ENCODE measurements around the gene AASS. TPM values are rescaled to one million over a fixed set of nuclear protein-coding genes. Genes with fewer than 3 reads are reported as not detected.
"Not testable (repeated sequence)": the region's sequence is repeated elsewhere in the genome, so short reads cannot be mapped to it uniquely, and the experiment has no call there.

The AASS gene
- 1 to 10 TPM; 4.3 to 6.0 TPM for polyA plus RNA-seq

DNA sequence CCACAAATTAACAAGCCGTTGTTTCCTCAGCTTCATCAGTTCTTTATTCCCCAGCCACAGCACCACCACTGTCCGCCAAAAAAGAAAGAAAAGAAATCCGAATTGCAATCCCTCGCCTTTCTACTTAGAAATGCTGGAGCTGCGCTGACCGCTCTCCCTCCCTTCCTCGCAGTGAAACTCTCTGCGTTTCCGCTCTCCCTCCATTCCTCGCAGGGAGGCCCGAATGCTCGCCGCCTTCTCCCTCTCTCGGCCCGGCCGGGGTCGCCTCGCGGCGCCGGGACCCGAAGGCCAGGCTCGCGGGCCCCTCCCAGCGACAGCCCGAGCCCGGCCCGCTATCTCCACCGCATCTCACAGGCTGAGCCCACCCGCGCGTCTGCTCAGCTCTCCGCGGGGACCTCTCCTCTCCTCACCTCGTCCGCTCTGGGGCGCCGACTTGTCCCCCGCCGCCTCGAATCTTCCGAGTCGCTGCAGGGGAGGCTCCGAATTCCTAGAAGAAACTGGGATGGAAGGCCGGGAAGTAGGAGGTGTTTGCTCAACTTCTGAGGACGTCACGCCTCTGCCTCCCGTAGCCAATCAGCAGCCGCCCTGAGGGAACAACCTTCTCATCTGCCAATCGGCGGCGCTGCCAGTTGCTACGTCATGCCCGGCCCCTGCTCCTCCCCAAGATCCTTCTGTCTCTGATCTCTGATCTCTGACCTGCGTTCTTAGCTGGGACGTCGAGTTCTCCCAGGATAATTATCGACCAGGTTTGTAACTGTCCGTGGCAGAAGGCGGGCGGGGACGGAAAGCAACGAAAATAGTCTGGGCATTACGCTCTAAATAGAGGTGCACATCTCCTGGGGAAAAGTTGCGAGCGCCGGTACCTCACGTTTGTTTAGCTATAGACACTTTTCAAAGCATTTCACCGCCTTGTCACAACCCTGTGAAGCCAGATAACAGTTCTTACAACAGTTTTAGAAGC, at the start of gene AASS:
Gene AASS (minus strand): TSS at position 499 of the 961 bp plus-strand sequence. CDS start 10,523 bp downstream, outside the sequence.
- Histone ChIP-seq H3K27ac (ENCODE audit: low read depth in 2 of 2, low read length in 1 of 2) (peak within 1 kb of the TSS; percentile 92 to 94), H3K36me3 (ENCODE audit: control insufficient read depth in 2 of 2, insufficient read depth in 2 of 2, low read length in 1 of 2) (no peaks in the 10 kb centered on the region), H3K4me1 (ENCODE audit: control insufficient read depth in 2 of 2, insufficient read depth in 2 of 2, low read length in 1 of 2) (no peaks in the 10 kb centered on the region), H3K9me3 (ENCODE audit: control insufficient read depth in 2 of 2, insufficient read depth in 1 of 2, low read depth in 1 of 2, low read length in 1 of 2) (no peaks in the 10 kb centered on the region), H3K4me3 (ENCODE audit: low read depth in 1 of 2, low read length in 2 of 2) (peak within 1 kb of the TSS; percentile 85 to 92), H3K27me3 (ENCODE audit: control insufficient read depth in 1 of 2, insufficient read depth in 2 of 2, low read length in 2 of 2) (no peaks in the 10 kb centered on the region)
- WGBS, 2 donors = 1% methylated on average over 66 to 69 of the region's 69 CpGs

DNA sequence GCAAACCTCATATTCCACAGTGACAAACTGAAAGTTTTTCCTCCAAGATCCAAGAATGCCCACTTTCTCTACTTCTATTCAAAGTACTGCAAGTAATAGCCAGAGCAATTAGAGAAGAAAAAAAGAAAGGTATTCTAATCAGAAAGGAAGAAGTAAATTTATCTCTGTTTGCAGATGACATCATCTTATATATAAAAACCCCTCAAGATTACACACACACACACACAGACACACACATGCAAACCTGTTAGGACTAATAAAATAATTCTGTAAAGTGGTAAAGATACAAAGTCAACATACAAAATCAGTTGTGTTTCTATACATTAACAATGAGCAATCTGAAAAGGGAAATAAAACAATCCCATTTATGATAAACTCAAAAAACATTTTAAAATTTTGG, 44.7 kb upstream of the AASS start:
- H3K27me3 ChIP-seq (ENCODE audit: control insufficient read depth in 1 of 2, insufficient read depth in 2 of 2, low read length in 2 of 2) = no peaks in the 10 kb centered on the region
- no peak overlapping the region for H3K4me3 ChIP-seq (ENCODE audit: low read depth in 1 of 2, low read length in 2 of 2)
- peaks cover 0 to 2% of the 10 kb centered on the region in 2 donors for H3K9me3 ChIP-seq (ENCODE audit: control insufficient read depth in 2 of 2, insufficient read depth in 1 of 2, low read depth in 1 of 2, low read length in 1 of 2)
- no peaks in the 10 kb centered on the region for H3K36me3 ChIP-seq (ENCODE audit: control insufficient read depth in 2 of 2, insufficient read depth in 2 of 2, low read length in 1 of 2)
- no peaks in the 10 kb centered on the region for H3K4me1 ChIP-seq (ENCODE audit: control insufficient read depth in 2 of 2, insufficient read depth in 2 of 2, low read length in 1 of 2)
- no peak overlapping the region for H3K27ac ChIP-seq (ENCODE audit: low read depth in 2 of 2, low read length in 1 of 2)

DNA sequence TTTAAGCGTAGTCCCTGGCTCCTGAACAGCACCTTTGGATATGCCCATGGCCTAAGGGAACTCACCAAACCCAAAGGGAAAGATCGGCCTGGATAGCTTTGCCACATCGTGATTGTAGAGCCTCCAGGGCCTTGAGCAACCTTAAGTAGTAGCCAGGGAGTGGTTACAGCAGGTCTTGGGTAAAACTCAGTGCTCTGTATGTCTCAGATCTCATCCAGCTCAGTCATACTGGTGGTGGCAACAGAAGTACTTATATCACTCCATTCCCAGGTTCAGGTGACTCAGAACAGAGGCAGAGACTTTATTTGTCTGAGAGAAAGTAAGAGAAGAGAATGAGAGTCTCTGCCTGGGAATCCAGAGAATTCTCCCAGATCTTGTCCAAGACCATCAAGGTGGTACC, 39.1 kb upstream of the AASS start:
- no peaks in the 10 kb centered on the region for H3K27me3 ChIP-seq (ENCODE audit: control insufficient read depth in 1 of 2, insufficient read depth in 2 of 2, low read length in 2 of 2)
- no peaks in the 10 kb centered on the region for H3K4me1 ChIP-seq (ENCODE audit: control insufficient read depth in 2 of 2, insufficient read depth in 2 of 2, low read length in 1 of 2)
- H3K9me3 ChIP-seq (ENCODE audit: control insufficient read depth in 2 of 2, insufficient read depth in 1 of 2, low read depth in 1 of 2, low read length in 1 of 2) = no peaks in the 10 kb centered on the region
- H3K36me3 ChIP-seq (ENCODE audit: control insufficient read depth in 2 of 2, insufficient read depth in 2 of 2, low read length in 1 of 2) = no peaks in the 10 kb centered on the region
- 76 to 77% methylated on average over 3 of the region's 3 CpGs for WGBS, 2 donors
- H3K4me3 ChIP-seq (ENCODE audit: low read depth in 1 of 2, low read length in 2 of 2) = no peak overlapping the region
- no peak overlapping the region for H3K27ac ChIP-seq (ENCODE audit: low read depth in 2 of 2, low read length in 1 of 2)

DNA sequence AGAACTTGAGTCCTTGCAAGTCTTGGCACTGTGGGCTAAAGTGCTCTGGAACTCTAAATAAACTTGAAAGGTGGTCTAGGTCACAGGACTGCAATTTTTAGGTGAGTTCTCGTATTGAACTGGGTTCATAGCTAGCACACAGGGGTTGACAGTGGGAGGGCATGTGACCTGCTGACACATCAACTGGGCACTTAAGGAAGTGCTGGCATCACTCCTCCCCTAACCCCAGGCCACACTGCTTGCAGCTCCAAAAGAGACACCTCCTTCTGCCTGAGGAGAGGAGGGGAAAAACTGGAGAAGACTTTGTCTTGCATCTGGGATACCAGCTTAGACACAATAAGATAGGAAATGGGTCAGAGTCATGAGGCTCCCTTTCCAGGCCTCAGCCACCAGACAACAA, 38.0 kb upstream of the AASS start:
- Histone ChIP-seq H3K9me3 (ENCODE audit: control insufficient read depth in 2 of 2, insufficient read depth in 1 of 2, low read depth in 1 of 2, low read length in 1 of 2) (no peaks in the 10 kb centered on the region), H3K27ac (ENCODE audit: low read depth in 2 of 2, low read length in 1 of 2) (no peak overlapping the region), H3K36me3 (ENCODE audit: control insufficient read depth in 2 of 2, insufficient read depth in 2 of 2, low read length in 1 of 2) (no peaks in the 10 kb centered on the region), H3K27me3 (ENCODE audit: control insufficient read depth in 1 of 2, insufficient read depth in 2 of 2, low read length in 2 of 2) (no peaks in the 10 kb centered on the region), H3K4me1 (ENCODE audit: control insufficient read depth in 2 of 2, insufficient read depth in 2 of 2, low read length in 1 of 2) (no peaks in the 10 kb centered on the region), H3K4me3 (ENCODE audit: low read depth in 1 of 2, low read length in 2 of 2) (no peak overlapping the region)
- 40 to 81% methylated on average over 1 of the region's 1 CpG for WGBS, 2 donors

DNA sequence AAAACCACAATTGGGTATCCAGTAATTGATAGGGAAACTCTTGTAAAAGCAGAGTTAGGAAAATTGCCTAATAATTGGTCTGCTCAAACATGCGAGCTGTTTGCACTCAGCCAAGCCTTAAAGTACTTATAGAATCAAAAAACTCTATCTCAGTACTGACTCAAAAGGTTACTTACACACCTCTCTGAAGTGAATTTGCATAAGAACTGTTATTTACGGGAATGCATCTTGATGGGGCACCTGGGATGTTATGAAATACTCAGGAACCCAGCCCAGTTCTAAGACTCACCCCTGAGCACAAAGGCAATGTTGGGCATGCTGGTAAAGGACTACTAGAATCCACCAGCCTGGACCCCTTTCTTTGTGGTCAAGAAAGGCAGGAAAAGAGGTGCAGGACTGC, 28.1 kb upstream of the AASS start:
- not testable (repeated sequence) for H3K27me3 ChIP-seq (ENCODE audit: control insufficient read depth in 1 of 2, insufficient read depth in 2 of 2, low read length in 2 of 2); H3K36me3 ChIP-seq (ENCODE audit: control insufficient read depth in 2 of 2, insufficient read depth in 2 of 2, low read length in 1 of 2); H3K27ac ChIP-seq (ENCODE audit: low read depth in 2 of 2, low read length in 1 of 2); H3K9me3 ChIP-seq (ENCODE audit: control insufficient read depth in 2 of 2, insufficient read depth in 1 of 2, low read depth in 1 of 2, low read length in 1 of 2); H3K4me3 ChIP-seq (ENCODE audit: low read depth in 1 of 2, low read length in 2 of 2); H3K4me1 ChIP-seq (ENCODE audit: control insufficient read depth in 2 of 2, insufficient read depth in 2 of 2, low read length in 1 of 2)
- WGBS, 2 donors = 50 to 53% methylated on average over 2 of the region's 2 CpGs

DNA sequence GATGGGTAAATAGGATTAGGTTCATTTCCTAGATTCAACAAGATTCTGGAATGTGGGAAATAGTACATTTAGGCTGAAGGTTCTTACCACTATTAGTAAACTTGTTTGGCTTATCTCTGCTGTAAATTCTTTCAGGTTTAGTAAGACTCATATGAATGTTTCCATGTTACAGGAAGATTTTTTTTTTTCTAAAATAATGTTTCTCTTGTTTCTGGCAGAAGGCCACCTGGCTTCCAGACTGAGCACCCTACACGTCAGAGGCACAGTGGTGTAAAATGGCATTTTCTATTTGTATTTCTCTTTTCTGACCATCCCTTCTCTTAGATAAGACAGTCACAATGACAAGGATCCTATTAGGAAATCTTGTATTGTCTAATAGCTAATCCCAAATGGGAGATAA, 22.7 kb upstream of the AASS start:
- WGBS, 2 donors = 9 to 15% methylated on average over 1 of the region's 1 CpG
- Histone ChIP-seq H3K4me3 (ENCODE audit: low read depth in 1 of 2, low read length in 2 of 2) (no peak overlapping the region), H3K9me3 (ENCODE audit: control insufficient read depth in 2 of 2, insufficient read depth in 1 of 2, low read depth in 1 of 2, low read length in 1 of 2) (no peaks in the 10 kb centered on the region), H3K4me1 (ENCODE audit: control insufficient read depth in 2 of 2, insufficient read depth in 2 of 2, low read length in 1 of 2) (no peaks in the 10 kb centered on the region), H3K27ac (ENCODE audit: low read depth in 2 of 2, low read length in 1 of 2) (no peak overlapping the region), H3K27me3 (ENCODE audit: control insufficient read depth in 1 of 2, insufficient read depth in 2 of 2, low read length in 2 of 2) (no peaks in the 10 kb centered on the region), H3K36me3 (ENCODE audit: control insufficient read depth in 2 of 2, insufficient read depth in 2 of 2, low read length in 1 of 2) (no peaks in the 10 kb centered on the region)

DNA sequence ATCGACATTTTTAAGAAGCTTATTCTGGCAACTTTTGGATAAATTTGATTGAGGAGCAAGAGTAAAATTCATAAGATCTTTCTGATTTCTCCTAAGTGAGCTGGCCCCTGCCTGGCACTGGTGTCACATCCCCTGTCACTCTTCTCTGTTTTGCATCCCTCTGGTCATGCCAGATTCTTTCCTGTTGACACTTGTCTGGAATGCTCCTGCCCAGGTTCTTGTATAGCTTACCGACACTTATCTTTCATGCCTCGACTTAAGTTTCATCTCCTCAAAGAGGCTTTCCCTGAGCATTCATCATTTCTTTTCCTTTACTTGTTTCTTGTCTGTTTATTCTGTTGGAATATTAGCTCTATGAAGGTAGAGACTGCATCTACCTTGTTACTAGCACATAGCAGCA, 22.2 kb upstream of the AASS start:
- H3K36me3 ChIP-seq (ENCODE audit: control insufficient read depth in 2 of 2, insufficient read depth in 2 of 2, low read length in 1 of 2) = no peaks in the 10 kb centered on the region
- no peaks in the 10 kb centered on the region for H3K27me3 ChIP-seq (ENCODE audit: control insufficient read depth in 1 of 2, insufficient read depth in 2 of 2, low read length in 2 of 2)
- no peak overlapping the region for H3K4me3 ChIP-seq (ENCODE audit: low read depth in 1 of 2, low read length in 2 of 2)
- H3K9me3 ChIP-seq (ENCODE audit: control insufficient read depth in 2 of 2, insufficient read depth in 1 of 2, low read depth in 1 of 2, low read length in 1 of 2) = no peaks in the 10 kb centered on the region
- 67 to 72% methylated on average over 3 of the region's 3 CpGs for whole genome bisulfite sequencing, 2 donors
- no peaks in the 10 kb centered on the region for H3K4me1 ChIP-seq (ENCODE audit: control insufficient read depth in 2 of 2, insufficient read depth in 2 of 2, low read length in 1 of 2)
- H3K27ac ChIP-seq (ENCODE audit: low read depth in 2 of 2, low read length in 1 of 2) = no peak overlapping the region

DNA sequence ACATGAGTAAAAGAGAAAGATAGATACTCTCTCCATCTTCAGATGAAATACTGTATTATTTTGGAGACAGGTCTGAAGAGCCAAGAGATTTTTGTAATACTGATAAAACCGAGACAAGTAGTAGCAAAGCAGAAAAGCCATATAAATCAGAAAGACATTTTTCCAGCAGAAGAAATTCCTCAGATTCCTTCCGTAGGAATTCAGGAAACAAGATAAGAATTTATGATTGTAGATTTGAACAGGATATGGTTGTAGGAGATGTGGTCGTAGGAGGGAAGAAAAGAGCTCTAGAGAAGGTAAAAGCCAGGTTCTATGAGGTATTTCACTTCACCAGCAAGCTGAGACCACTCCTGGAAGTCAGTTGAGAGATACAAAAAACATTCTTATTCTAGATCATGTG, 17.6 kb upstream of the AASS start:
- H3K27me3 ChIP-seq (ENCODE audit: control insufficient read depth in 1 of 2, insufficient read depth in 2 of 2, low read length in 2 of 2) = no peaks in the 10 kb centered on the region

DNA sequence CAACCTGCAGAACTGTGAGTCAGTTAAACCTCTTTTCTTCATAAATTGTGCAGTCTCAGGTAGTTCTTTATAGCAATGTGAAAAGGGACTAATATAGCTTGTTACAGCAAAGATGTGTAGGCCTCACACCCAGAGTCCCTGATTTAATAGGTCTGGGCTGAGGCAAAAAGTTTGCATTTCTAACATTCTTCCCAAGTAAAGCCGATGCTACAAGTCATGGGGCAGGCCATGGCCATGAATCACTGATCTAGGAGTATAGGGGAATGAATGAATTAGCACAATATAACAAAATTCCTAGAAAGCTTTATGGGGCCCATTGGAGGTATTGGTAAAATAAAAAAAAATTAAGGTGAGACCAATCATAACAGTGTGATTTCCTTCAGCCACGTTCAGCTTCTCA, 11.5 kb upstream of the AASS start:
- Histone ChIP-seq H3K27me3 (ENCODE audit: control insufficient read depth in 1 of 2, insufficient read depth in 2 of 2, low read length in 2 of 2) (no peaks in the 10 kb centered on the region), H3K4me1 (ENCODE audit: control insufficient read depth in 2 of 2, insufficient read depth in 2 of 2, low read length in 1 of 2) (no peaks in the 10 kb centered on the region), H3K36me3 (ENCODE audit: control insufficient read depth in 2 of 2, insufficient read depth in 2 of 2, low read length in 1 of 2) (no peaks in the 10 kb centered on the region), H3K27ac (ENCODE audit: low read depth in 2 of 2, low read length in 1 of 2) (no peak overlapping the region), H3K9me3 (ENCODE audit: control insufficient read depth in 2 of 2, insufficient read depth in 1 of 2, low read depth in 1 of 2, low read length in 1 of 2) (no peaks in the 10 kb centered on the region), H3K4me3 (ENCODE audit: low read depth in 1 of 2, low read length in 2 of 2) (no peak overlapping the region)
- WGBS, 2 donors = 65 to 67% methylated on average over 2 of the region's 2 CpGs

More for the DNA sequence above, 17.6 kb upstream of the AASS start:
- no peak overlapping the region for H3K27ac ChIP-seq (ENCODE audit: low read depth in 2 of 2, low read length in 1 of 2)
- H3K9me3 ChIP-seq (ENCODE audit: control insufficient read depth in 2 of 2, insufficient read depth in 1 of 2, low read depth in 1 of 2, low read length in 1 of 2) = no peaks in the 10 kb centered on the region
- no peaks in the 10 kb centered on the region for H3K36me3 ChIP-seq (ENCODE audit: control insufficient read depth in 2 of 2, insufficient read depth in 2 of 2, low read length in 1 of 2)
- H3K4me1 ChIP-seq (ENCODE audit: control insufficient read depth in 2 of 2, insufficient read depth in 2 of 2, low read length in 1 of 2) = no peaks in the 10 kb centered on the region
- WGBS, 2 donors = 37 to 47% methylated on average over 3 of the region's 3 CpGs
- H3K4me3 ChIP-seq (ENCODE audit: low read depth in 1 of 2, low read length in 2 of 2) = no peak overlapping the region

DNA sequence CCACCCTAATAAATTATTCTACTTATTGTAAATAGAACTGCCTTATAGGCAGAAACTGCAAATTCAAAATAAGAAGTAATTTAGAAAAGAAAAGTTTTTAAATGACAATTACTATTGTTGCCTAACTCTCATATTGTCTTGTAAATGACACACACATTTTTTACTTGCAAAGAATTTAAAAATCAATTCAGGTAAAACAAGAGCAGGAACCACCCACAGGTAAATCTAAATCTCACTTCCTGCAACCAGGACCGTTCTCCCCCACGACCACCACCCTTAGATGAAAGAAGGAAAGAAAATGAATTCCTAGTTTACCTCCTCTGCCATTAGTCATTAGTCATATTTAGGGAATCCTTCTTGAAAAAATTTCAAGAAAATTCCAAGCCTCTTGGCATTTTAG, 4.8 kb upstream of the AASS start:
- no peaks in the 10 kb centered on the region for H3K27me3 ChIP-seq (ENCODE audit: control insufficient read depth in 1 of 2, insufficient read depth in 2 of 2, low read length in 2 of 2)
- H3K4me3 ChIP-seq (ENCODE audit: low read depth in 1 of 2, low read length in 2 of 2) = no peak overlapping the region
- H3K9me3 ChIP-seq (ENCODE audit: control insufficient read depth in 2 of 2, insufficient read depth in 1 of 2, low read depth in 1 of 2, low read length in 1 of 2) = no peaks in the 10 kb centered on the region
- H3K4me1 ChIP-seq (ENCODE audit: control insufficient read depth in 2 of 2, insufficient read depth in 2 of 2, low read length in 1 of 2) = no peaks in the 10 kb centered on the region
- H3K36me3 ChIP-seq (ENCODE audit: control insufficient read depth in 2 of 2, insufficient read depth in 2 of 2, low read length in 1 of 2) = no peaks in the 10 kb centered on the region
- no peak overlapping the region for H3K27ac ChIP-seq (ENCODE audit: low read depth in 2 of 2, low read length in 1 of 2)
- WGBS, 2 donors = 18 to 45% methylated on average over 2 of the region's 2 CpGs
